Neural progenitor cell (in vitro differentiated cells): ENCODE data around the gene MMEL1. TPM values are rescaled to one million over a fixed set of nuclear protein-coding genes. Genes with fewer than 3 reads are reported as not detected.

Source experiments
- DNase-seq: peaks from one replicate; pipeline ENCODE4 v3.0.0-alpha.2; 2016; ENCODE audit warnings: low spot score
- H2AFZ ChIP-seq: fragments of 200-600 bp; sonication (generic); replicated peaks from 2 replicates; pipeline ENCODE4 v1.6.1; 2016; ENCODE audit warnings: antibody characterized with exemption
- H3F3A ChIP-seq: fragments of 200-600 bp; sonication (generic); 2 replicates; pipeline ENCODE4 v1.6.1; 2016; ENCODE audit warnings: antibody characterized with exemption, low read depth
- H3K27ac ChIP-seq: fragments of 200-600 bp; sonication (generic); 2 replicates; pipeline ENCODE4 v1.5.1; 2016; ENCODE audit warnings: mild to moderate bottlenecking
- H3K27me3 ChIP-seq: fragments of 200-600 bp; sonication (generic); 2 replicates; pipeline ENCODE4 v1.6.1; 2016; ENCODE audit warnings: mild to moderate bottlenecking, moderate library complexity
- H3K36me3 ChIP-seq: fragments of 200-600 bp; sonication (generic); 2 replicates; pipeline ENCODE4 v1.5.1; 2016
- H3K4me1 ChIP-seq: fragments of 200-600 bp; sonication (generic); 2 replicates; pipeline ENCODE4 v1.6.1; 2016; ENCODE audit warnings: mixed run types
- H3K4me2 ChIP-seq: fragments of 200-600 bp; sonication (generic); 2 replicates; pipeline ENCODE4 v1.6.1; 2016
- H3K4me3 ChIP-seq: fragments of 200-600 bp; sonication (generic); 2 replicates; pipeline ENCODE4 v1.5.1; 2016
- H3K79me2 ChIP-seq: fragments of 200-600 bp; sonication (generic); 2 replicates; pipeline ENCODE4 v1.6.1; 2016; ENCODE audit warnings: low read depth
- H3K9ac ChIP-seq: fragments of 200-600 bp; sonication (generic); 2 replicates; pipeline ENCODE4 v1.6.1; 2016
- H3K9me3 ChIP-seq: fragments of 200-600 bp; sonication (generic); 2 replicates; pipeline ENCODE4 v1.5.1; 2016; ENCODE audit warnings: low read depth
- H4K20me1 ChIP-seq: fragments of 200-600 bp; sonication (generic); 2 replicates; pipeline ENCODE4 v1.6.1; 2016; ENCODE audit warnings: low read depth
- H3K27ac Mint-ChIP-seq: 3 replicates; pipeline ENCODE4 v1.8.0; 2021; ENCODE audit warnings: mixed read lengths
- H3K27me3 Mint-ChIP-seq: 2 replicates; pipeline ENCODE4 v1.8.0; 2022; ENCODE audit warnings: low read depth, mild to moderate bottlenecking, inconsistent platforms, moderate library complexity, mixed read lengths; ENCODE audit not compliant: insufficient read depth
- H3K36me3 Mint-ChIP-seq: 3 replicates; pipeline ENCODE4 v1.8.0; 2021; ENCODE audit warnings: mixed read lengths
- H3K4me1 Mint-ChIP-seq: 3 replicates; pipeline ENCODE4 v1.8.0; 2021; ENCODE audit warnings: mixed read lengths
- H3K4me3 Mint-ChIP-seq: 3 replicates; pipeline ENCODE4 v1.8.0; 2021; ENCODE audit warnings: mild to moderate bottlenecking, moderate library complexity, mixed read lengths
- H3K9me3 Mint-ChIP-seq: 3 replicates; pipeline ENCODE4 v1.8.0; 2020; ENCODE audit warnings: mixed read lengths
- EZH2 ChIP-seq: fragments of 200-600 bp; sonication (generic); IDR thresholded peaks from 2 replicates; pipeline ENCODE4 v1.6.1; 2017; ENCODE audit warnings: antibody characterized with exemption, mild to moderate bottlenecking, moderate library complexity
- EZH2phosphoT487 ChIP-seq: fragments of 200-600 bp; sonication (generic); IDR thresholded peaks from 2 replicates; pipeline ENCODE4 v1.6.1; 2017; ENCODE audit warnings: antibody characterized with exemption
- total RNA-seq: library from RNA; depleted of rRNA; stranded (reverse); fragments of >200 nt; gene quantifications from 2 replicates; pipeline ENCODE4 v1.2.3, GENCODE V29; 2015; ENCODE audit warnings: low replicate concordance
- TF ChIP-seq, protein P1 (sequence below): fragments of 200-600 bp; sonication (generic); IDR thresholded peaks from 2 replicates; pipeline ENCODE4 v1.5.1; 2017; ENCODE audit warnings: antibody characterized with exemption, mild to moderate bottlenecking

MMEL1 gene
- total RNA-seq, 1 donor from 2014 or later = 0.19 TPM

DNA sequence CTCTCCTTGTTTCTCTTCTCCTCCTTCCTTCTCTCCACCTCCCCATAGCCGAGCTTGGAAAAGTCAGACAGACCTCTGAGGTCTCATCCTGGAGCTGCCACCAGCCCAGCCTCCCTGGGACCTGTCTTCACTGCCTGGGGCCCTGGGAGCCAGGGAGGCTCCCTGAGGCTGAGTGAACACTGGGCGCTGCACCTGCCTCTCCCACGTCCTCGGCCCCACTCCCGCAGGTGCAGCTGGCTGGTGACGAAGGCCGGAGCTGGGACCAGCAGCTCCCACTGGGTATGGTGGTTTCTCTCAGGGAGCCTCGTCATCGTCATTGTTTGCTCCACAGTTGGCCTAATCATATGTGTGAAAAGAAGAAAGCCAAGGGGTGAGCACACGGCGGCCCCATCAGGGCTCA is 71.4 kb downstream of the MMEL1 start:
- Mint-ChIP-seq H3K27me3 (no peaks in the 10 kb centered on the region), H3K9me3 (no peaks in the 10 kb centered on the region), H3K27ac (no peak overlapping the region), H3K4me3 (peak overlapping the region; percentile 38), H3K4me1 (peaks cover 6% of the 10 kb centered on the region), H3K36me3 (no peaks in the 10 kb centered on the region)
- Histone ChIP-seq H3K27ac (no peak overlapping the region), H3K79me2 (no peaks in the 10 kb centered on the region), H3K36me3 (no peaks in the 10 kb centered on the region), H2AFZ (no peak overlapping the region), H3K4me3 (no peak overlapping the region), H3K9me3 (no peaks in the 10 kb centered on the region), H3K4me2 (no peak overlapping the region), H3F3A (peaks cover 3% of the 10 kb centered on the region), H3K4me1 (peaks cover 7% of the 10 kb centered on the region), H3K9ac (no peak overlapping the region), H4K20me1 (no peaks in the 10 kb centered on the region), H3K27me3 (no peaks in the 10 kb centered on the region)
- no peak for TF ChIP-seq EZH2phosphoT487
- no peak for TF ChIP-seq EZH2
- TF ChIP-seq, protein P1, sequence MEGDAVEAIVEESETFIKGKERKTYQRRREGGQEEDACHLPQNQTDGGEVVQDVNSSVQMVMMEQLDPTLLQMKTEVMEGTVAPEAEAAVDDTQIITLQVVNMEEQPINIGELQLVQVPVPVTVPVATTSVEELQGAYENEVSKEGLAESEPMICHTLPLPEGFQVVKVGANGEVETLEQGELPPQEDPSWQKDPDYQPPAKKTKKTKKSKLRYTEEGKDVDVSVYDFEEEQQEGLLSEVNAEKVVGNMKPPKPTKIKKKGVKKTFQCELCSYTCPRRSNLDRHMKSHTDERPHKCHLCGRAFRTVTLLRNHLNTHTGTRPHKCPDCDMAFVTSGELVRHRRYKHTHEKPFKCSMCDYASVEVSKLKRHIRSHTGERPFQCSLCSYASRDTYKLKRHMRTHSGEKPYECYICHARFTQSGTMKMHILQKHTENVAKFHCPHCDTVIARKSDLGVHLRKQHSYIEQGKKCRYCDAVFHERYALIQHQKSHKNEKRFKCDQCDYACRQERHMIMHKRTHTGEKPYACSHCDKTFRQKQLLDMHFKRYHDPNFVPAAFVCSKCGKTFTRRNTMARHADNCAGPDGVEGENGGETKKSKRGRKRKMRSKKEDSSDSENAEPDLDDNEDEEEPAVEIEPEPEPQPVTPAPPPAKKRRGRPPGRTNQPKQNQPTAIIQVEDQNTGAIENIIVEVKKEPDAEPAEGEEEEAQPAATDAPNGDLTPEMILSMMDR = no peak
- DNase-seq = no peak

DNA sequence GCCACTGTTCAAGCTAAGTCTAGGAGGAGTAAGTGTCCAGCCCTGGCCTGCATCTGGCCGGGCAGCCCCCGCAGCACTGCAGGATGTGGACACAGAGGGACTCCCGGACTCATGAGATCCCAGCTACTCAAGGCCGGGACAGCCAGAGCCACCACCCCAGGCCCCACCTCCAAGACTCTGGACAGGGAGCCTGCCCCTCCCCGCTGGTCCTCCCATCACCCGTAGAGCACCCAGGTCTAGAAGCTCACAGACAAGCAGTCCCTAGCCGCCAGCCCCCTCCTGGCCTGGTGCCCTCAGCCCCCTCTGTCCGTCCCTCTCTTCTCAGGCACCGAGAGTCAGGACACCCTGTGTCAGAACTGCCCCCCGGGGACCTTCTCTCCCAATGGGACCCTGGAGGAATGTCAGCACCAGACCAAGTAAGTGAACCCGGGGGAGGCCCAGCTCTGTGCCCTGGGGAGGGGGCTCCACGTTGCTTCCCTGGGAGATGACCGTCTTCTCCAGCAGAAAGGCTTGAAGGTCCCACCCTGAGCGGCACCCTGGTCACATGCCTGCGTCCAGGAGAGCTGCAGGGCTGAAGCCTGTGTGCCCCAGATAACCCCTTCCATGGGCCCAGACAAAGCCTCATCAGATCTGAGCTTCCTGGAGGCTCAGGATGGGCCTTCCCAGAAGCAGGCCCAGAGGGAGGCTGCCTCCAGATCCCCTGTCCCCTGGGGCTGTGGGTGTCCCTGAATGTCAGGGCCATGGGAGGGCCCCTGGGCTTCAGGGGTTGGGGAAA is 72.3 kb downstream of the MMEL1 start:
- H3K36me3 ChIP-seq = no peaks in the 10 kb centered on the region
- no peak for DNase-seq
- H3K36me3 Mint-ChIP-seq = no peaks in the 10 kb centered on the region
- no peak overlapping the region for H3K27ac ChIP-seq
- no peak overlapping the region for H3K9ac ChIP-seq
- H2AFZ ChIP-seq = no peak overlapping the region
- H3K4me3 Mint-ChIP-seq = no peak overlapping the region
- no peaks in the 10 kb centered on the region for H3K9me3 Mint-ChIP-seq
- H3K4me3 ChIP-seq = no peak overlapping the region
- TF ChIP-seq, protein P1 = no peak
- TF ChIP-seq EZH2phosphoT487 = no peak
- no peak for TF ChIP-seq EZH2
- H3K4me2 ChIP-seq = no peak overlapping the region
- no peak overlapping the region for H3K27ac Mint-ChIP-seq
- H3K27me3 ChIP-seq = no peaks in the 10 kb centered on the region
- H3K9me3 ChIP-seq = no peaks in the 10 kb centered on the region
- H3K4me1 ChIP-seq = peaks cover 13% of the 10 kb centered on the region
- H3F3A ChIP-seq = peaks cover 10% of the 10 kb centered on the region
- peaks cover 9% of the 10 kb centered on the region for H3K4me1 Mint-ChIP-seq
- no peaks in the 10 kb centered on the region for H3K79me2 ChIP-seq
- no peaks in the 10 kb centered on the region for H3K27me3 Mint-ChIP-seq
- H4K20me1 ChIP-seq = no peaks in the 10 kb centered on the region

DNA sequence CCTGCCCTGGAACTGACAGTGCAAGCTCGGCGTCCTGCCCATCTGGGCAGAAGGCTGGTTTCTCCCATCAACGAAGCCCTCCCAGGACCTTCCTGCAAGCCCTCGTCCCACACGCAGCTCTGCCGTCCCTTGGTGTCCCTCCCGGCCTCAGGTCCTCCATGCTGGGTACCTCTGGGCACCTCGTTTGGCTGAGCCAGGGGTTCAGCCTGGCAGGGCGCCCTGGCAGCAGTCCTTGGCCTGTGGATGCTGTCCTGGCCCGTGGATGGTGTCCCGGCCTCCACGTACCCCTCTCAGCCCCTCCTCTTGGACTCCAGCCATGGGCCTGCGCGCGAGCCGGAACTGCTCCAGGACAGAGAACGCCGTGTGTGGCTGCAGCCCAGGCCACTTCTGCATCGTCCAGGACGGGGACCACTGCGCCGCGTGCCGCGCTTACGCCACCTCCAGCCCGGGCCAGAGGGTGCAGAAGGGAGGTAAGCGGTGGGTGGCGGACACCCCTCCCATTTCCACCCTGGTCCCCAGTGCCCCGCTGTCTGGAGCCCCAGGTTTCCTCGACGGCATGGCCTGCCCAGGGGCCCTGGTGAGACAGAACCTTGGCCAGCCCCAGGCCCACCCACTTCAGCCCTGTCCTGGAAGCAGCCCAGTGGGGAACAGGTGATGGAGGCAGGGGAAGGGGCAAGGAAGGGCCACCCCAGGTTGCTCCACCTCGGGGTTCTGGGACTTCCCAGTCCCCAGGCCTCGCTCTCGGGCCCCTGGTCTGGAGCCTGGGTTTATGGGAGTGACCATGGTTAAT is 73.1 kb downstream of the MMEL1 start:
- no peaks in the 10 kb centered on the region for H3K27me3 Mint-ChIP-seq
- peaks cover 10% of the 10 kb centered on the region for H3F3A ChIP-seq
- H3K36me3 ChIP-seq = no peaks in the 10 kb centered on the region
- peaks cover 13% of the 10 kb centered on the region for H3K4me1 ChIP-seq
- H3K9ac ChIP-seq = no peak overlapping the region
- H4K20me1 ChIP-seq = no peaks in the 10 kb centered on the region
- no peak overlapping the region for H3K27ac Mint-ChIP-seq
- TF ChIP-seq EZH2phosphoT487 (no peak), EZH2 (no peak)
- TF ChIP-seq, protein P1 = no peak
- H3K4me3 ChIP-seq = no peak overlapping the region
- H3K36me3 Mint-ChIP-seq = no peaks in the 10 kb centered on the region
- H3K4me2 ChIP-seq = no peak overlapping the region
- DNase-seq = no peak
- peaks cover 9% of the 10 kb centered on the region for H3K4me1 Mint-ChIP-seq
- no peak overlapping the region for H3K27ac ChIP-seq
- no peaks in the 10 kb centered on the region for H3K79me2 ChIP-seq
- H3K9me3 ChIP-seq = no peaks in the 10 kb centered on the region
- no peak overlapping the region for H3K4me3 Mint-ChIP-seq
- H3K9me3 Mint-ChIP-seq = no peaks in the 10 kb centered on the region
- H2AFZ ChIP-seq = no peak overlapping the region
- H3K27me3 ChIP-seq = no peaks in the 10 kb centered on the region
